Measurements from ENCODE around the gene SPPL3.
"Not testable (repeated sequence)": the region's sequence is repeated elsewhere in the genome, so short reads cannot be mapped to it uniquely, and the experiment has no call there.

SPPL3 gene

GRCh38 chr12:120904197-120904773 lies at the start of gene SPPL3:
TSS of gene SPPL3 (minus strand) at chr12:120904358. CDS start at chr12:120903867, 491 bp downstream.
- TF ChIP-seq POLR2A (IDR thresholded peaks at IDR 0.05; ENCODE audit: low read length) (peak; percentile 69), GATA1 (IDR thresholded peaks at IDR 0.05; ENCODE audit: low read depth, low read length) (no peak)
- DNase-seq = peak; percentile 94 to 96

GRCh38 chr12:120950807-120951206 lies 46.6 kb upstream of the SPPL3 start:
- TF ChIP-seq POLR2A (IDR thresholded peaks at IDR 0.05; ENCODE audit: low read length) = no peak
- no peak for TF ChIP-seq GATA1 (IDR thresholded peaks at IDR 0.05; ENCODE audit: low read depth, low read length)
- no peak for DNase-seq

- not testable (repeated sequence) for DNase-seq
Measured at GRCh38 chr12:120950260-120950799, 46.2 kb upstream of the SPPL3 start.

GRCh38 chr12:120945516-120945915 lies 41.4 kb upstream of the SPPL3 start:
- DNase-seq = peak in 1 of 2 experiments; percentile 25

GRCh38 chr12:120944645-120945217 lies 40.6 kb upstream of the SPPL3 start:
- TF ChIP-seq GATA1 (IDR thresholded peaks at IDR 0.05; ENCODE audit: low read depth, low read length) (no peak), POLR2A (IDR thresholded peaks at IDR 0.05; ENCODE audit: low read length) (no peak)
- peak; percentile 53 to 65 for DNase-seq

GRCh38 chr12:120943482-120943881 lies 39.3 kb upstream of the SPPL3 start:
- TF ChIP-seq POLR2A (IDR thresholded peaks at IDR 0.05; ENCODE audit: low read length) = no peak
- TF ChIP-seq GATA1 (IDR thresholded peaks at IDR 0.05; ENCODE audit: low read depth, low read length) = no peak
- DNase-seq = no peak

- TF ChIP-seq POLR2A (IDR thresholded peaks at IDR 0.05; ENCODE audit: low read length) (no peak), GATA1 (IDR thresholded peaks at IDR 0.05; ENCODE audit: low read depth, low read length) (no peak)
- peak in 1 of 2 experiments; percentile 19 for DNase-seq
Measured at GRCh38 chr12:120941846-120942405, 37.8 kb upstream of the SPPL3 start.

GRCh38 chr12:120941412-120941811 lies 37.3 kb upstream of the SPPL3 start:
- TF ChIP-seq POLR2A (IDR thresholded peaks at IDR 0.05; ENCODE audit: low read length) = no peak
- no peak for TF ChIP-seq GATA1 (IDR thresholded peaks at IDR 0.05; ENCODE audit: low read depth, low read length)
- DNase-seq = no peak

- DNase-seq = no peak
- no peak for TF ChIP-seq GATA1 (IDR thresholded peaks at IDR 0.05; ENCODE audit: low read depth, low read length)
- TF ChIP-seq POLR2A (IDR thresholded peaks at IDR 0.05; ENCODE audit: low read length) = no peak
Measured at GRCh38 chr12:120940799-120941198, 36.6 kb upstream of the SPPL3 start.

- DNase-seq = no peak
Measured at GRCh38 chr12:120940006-120940405, 35.8 kb upstream of the SPPL3 start.

GRCh38 chr12:120939523-120939922 lies 35.4 kb upstream of the SPPL3 start:
- TF ChIP-seq POLR2A (IDR thresholded peaks at IDR 0.05; ENCODE audit: low read length) (no peak), GATA1 (IDR thresholded peaks at IDR 0.05; ENCODE audit: low read depth, low read length) (no peak)
- no peak for DNase-seq

More at GRCh38 chr12:120940006-120940405, 35.8 kb upstream of the SPPL3 start:
- TF ChIP-seq GATA1 (IDR thresholded peaks at IDR 0.05; ENCODE audit: low read depth, low read length) = no peak
- TF ChIP-seq POLR2A (IDR thresholded peaks at IDR 0.05; ENCODE audit: low read length) = no peak

GRCh38 chr12:120938496-120938895 lies 34.3 kb upstream of the SPPL3 start:
- DNase-seq = no peak
- TF ChIP-seq POLR2A (IDR thresholded peaks at IDR 0.05; ENCODE audit: low read length) (no peak), GATA1 (IDR thresholded peaks at IDR 0.05; ENCODE audit: low read depth, low read length) (no peak)

- DNase-seq = no peak
- no peak for TF ChIP-seq GATA1 (IDR thresholded peaks at IDR 0.05; ENCODE audit: low read depth, low read length)
- TF ChIP-seq POLR2A (IDR thresholded peaks at IDR 0.05; ENCODE audit: low read length) = no peak
Measured at GRCh38 chr12:120936197-120936596, 32.0 kb upstream of the SPPL3 start.

GRCh38 chr12:120933786-120934185 lies 29.6 kb upstream of the SPPL3 start:
- no peak for DNase-seq
- no peak for TF ChIP-seq POLR2A (IDR thresholded peaks at IDR 0.05; ENCODE audit: low read length)
- TF ChIP-seq GATA1 (IDR thresholded peaks at IDR 0.05; ENCODE audit: low read depth, low read length) = no peak

- TF ChIP-seq POLR2A (IDR thresholded peaks at IDR 0.05; ENCODE audit: low read length) = no peak
- TF ChIP-seq GATA1 (IDR thresholded peaks at IDR 0.05; ENCODE audit: low read depth, low read length) = no peak
- DNase-seq = no peak
Measured at GRCh38 chr12:120932956-120933526, 28.9 kb upstream of the SPPL3 start.

Measured in erythroblast (primary cell).